ENCODE measurements around the gene POLD4. TPM values are rescaled to one million over a fixed set of nuclear protein-coding genes. Genes with fewer than 3 reads are reported as not detected.

The POLD4 gene
- total RNA-seq, 1 experiment from 2014 or later = 44.2 TPM

DNA sequence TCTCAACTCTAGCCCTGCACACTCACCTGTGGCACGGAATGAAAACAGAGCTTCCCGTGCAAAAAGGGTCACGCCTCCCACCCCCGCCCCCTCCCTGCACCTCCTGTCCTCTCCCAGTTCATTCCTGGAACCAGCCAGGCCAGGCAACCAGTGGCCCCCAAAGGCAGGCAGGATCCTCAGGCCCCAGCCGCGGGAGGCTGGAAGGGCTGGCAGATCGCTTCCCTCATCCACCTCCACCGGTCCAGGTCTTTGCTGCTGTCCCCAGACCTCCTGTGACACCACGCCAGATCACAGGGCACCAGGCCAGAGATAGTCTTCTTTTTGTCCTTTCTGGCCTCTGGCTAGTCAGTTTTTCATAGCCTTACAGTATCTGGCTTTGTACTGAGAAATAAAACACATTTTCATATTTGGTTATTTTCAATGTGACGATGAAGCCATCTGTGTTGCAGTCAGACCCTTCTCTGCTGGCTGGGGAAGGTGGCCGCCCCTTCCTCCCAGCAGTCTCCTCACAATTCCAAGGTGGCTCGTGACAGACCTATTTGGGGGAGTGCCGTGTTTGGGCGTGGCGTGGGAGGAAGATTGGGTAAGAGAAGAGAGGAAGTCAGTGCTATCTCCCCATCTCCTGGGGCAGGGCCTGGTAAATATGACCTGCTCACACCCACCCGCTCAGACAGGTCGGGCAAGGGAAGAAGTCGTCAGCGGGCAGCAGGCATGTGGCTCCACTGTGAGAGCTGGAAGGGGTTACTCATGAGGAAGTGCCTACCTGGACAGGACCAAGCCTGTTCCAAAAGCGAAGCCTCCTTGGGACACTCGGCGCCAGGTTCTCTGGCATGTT, 40.9 kb downstream of the POLD4 start (continued):
- no peak for TF ChIP-seq EZH2phosphoT487 (IDR thresholded peaks at IDR 0.05; ENCODE audit: borderline replicate concordance)
- TF ChIP-seq EZH2 (IDR thresholded peaks at IDR 0.05) = no peak
- no peak for TF ChIP-seq TCF7L2 (IDR thresholded peaks at IDR 0.05; ENCODE audit: borderline replicate concordance, extremely low read depth, insufficient read depth, insufficient read length)
- TF ChIP-seq CTCF (IDR thresholded peaks at IDR 0.05 in 2 of 3, conservative IDR thresholded peaks at IDR 0.05 in 1 of 3; ENCODE audit: borderline replicate concordance in 1 of 3, insufficient read depth in 1 of 3, low read depth in 2 of 3, low read length in 2 of 3) = no peak
- no peak for TF ChIP-seq ZBTB33 (IDR thresholded peaks at IDR 0.05; ENCODE audit: extremely low read depth, insufficient replicate concordance, low read length)
- peak; percentile 71 for TF ChIP-seq SP1 (IDR thresholded peaks at IDR 0.05; ENCODE audit: low read depth)
- no peak for TF ChIP-seq ZNF274 (IDR thresholded peaks at IDR 0.05; ENCODE audit: low read depth, low read length)
- TF ChIP-seq CBX3 (IDR thresholded peaks at IDR 0.05; ENCODE audit: low read depth) = no peak
- TF ChIP-seq ELF1 (IDR thresholded peaks at IDR 0.05; ENCODE audit: borderline replicate concordance, low read depth) = no peak; the same call in 1 of the 2 replicates
- no peak for TF ChIP-seq RAD21 (IDR thresholded peaks at IDR 0.05; ENCODE audit: low read depth)
